Cerebellar nuclear complex (tissue), 1 donor: ENCODE data around the gene PYGB.
"Not testable (repeated sequence)": the region's sequence is repeated elsewhere in the genome, so short reads cannot be mapped to it uniquely, and the experiment has no call there.

Experiments used
- DNase-seq, 2 experiments: peaks; one replicate each; lab custom pipeline; 2025; lab: John Stamatoyannopoulos, UW

Gene PYGB

DNA sequence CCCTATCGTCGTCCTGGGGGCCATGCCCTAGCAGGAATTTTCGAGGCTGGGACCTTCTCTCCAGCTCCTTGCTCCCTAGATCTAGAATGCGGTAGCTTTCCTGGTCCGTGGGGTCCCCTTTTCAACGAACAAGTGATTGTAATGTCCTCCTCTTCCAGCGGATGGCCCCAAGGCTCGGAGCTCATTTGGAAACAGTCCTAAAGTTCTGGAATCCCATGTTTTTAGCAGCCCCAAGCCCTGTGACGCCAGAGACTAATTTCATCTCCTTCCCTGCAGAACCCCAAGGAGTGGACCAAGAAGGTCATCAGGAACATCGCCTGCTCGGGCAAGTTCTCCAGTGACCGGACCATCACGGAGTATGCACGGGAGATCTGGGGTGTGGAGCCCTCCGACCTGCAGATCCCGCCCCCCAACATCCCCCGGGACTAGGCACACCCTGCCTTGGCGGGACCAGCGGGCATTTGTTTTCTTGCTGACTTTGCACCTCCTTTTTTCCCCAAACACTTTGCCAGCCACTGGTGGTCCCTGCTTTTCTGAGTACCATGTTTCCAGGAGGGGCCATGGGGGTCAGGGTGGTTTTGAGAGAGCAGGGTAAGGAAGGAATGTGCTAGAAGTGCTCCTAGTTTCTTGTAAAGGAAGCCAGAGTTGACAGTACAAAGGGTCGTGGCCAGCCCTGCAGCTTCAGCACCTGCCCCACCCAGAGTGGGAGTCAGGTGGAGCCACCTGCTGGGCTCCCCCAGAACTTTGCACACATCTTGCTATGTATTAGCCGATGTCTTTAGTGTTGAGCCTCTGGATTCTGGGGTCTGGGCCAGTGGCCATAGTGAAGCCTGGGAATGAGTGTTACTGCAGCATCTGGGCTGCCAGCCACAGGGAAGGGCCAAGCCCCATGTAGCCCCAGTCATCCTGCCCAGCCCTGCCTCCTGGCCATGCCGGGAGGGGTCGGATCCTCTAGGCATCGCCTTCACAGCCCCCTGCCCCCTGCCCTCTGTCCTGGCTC lies 48.5 kb downstream of the PYGB start:
- no peak for DNase-seq

DNA sequence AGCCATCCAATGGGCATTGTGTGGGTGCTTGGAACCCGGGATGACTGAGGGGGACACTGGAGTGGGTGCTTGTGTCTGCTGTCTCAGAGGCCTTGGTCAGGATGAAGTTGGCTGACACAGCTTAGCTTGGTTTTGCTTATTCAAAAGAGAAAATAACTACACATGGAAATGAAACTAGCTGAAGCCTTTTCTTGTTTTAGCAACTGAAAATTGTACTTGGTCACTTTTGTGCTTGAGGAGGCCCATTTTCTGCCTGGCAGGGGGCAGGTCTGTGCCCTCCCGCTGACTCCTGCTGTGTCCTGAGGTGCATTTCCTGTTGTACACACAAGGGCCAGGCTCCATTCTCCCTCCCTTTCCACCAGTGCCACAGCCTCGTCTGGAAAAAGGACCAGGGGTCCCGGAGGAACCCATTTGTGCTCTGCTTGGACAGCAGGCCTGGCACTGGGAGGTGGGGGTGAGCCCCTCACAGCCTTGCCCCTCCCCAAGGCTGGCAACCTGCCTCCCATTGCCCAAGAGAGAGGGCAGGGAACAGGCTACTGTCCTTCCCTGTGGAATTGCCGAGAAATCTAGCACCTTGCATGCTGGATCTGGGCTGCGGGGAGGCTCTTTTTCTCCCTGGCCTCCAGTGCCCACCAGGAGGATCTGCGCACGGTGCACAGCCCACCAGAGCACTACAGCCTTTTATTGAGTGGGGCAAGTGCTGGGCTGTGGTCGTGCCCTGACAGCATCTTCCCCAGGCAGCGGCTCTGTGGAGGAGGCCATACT lies 49.4 kb downstream of the PYGB start:
- no peak for DNase-seq

DNA sequence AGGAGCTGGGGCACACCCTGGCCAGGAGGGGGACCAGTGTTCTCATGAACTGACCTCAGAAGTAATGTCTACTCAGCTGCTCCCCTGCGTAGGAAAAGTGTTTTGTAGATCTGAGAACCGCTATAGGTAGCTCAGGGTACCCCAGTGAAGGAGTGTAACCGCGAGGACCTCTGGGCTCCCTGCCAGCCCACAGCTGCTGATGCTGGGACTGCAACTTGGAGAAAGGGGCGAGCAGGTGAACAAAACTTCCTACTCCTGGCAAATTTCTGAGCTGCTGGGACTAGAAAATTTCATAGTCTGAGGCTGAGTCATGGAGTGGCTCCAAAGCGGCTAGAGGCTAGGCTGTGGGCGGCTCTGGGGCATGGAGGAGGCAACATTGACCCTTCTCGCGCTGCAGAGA lies 51.9 kb downstream of the PYGB start:
- no peak for DNase-seq

DNA sequence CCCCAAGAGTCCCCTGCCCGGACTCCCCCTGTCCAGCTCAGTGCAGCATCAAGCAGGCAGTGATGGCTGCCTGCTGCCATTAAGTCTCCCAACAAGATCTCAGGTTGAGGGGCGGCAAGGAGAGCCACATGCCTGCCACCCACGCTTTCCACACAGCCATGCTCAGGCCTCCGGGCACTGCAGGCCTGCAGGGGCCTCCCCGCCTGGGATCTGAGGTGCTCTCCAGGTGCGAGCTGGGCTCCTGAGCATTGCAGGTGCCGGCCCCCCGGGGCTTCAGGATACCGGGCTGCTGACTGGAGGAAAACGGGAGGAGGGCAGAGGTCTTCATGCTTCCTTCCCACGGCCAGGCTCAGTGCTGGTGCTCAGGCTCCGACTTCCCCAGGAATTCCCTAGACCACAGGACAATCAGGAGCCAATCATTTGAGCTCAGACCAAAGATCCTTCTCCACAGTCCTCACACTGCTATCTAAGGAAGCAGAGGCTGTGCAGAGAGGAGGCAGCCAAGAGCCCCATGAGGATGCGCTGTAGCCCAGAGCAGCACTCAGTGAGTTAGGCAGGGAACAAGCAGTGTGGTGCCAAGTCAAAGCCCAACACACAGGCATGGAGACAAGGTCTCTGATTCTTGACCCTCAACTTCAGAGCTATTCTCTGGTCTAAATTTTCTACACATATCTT lies 52.7 kb downstream of the PYGB start:
- DNase-seq = no peak

DNA sequence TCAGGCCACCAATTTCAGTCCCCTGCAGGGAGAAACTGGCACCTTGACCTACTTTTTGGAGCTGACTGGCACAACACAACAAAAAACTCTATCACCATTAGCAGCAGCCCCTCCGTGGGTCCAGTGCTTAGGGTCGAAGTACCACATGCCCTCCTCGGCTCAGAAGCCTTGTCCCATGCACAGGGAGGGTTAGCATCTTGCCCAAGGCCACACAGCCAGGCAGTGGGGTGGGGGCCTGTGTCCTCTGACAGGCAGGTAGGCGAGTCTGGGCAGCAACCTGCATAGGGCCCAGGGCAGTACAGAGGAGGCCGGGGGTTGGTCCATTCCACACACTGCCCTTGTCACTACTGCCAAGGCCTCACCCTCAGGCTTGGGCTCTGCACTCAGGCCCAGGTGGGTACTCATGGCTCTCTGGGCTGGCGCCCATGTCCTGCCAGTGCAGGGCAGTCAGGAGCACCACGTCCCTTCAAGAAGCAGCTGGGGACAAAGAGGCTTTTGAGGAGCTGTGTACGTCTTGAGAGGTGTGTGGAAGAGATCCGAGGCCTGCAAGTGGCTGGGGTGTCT lies 53.6 kb downstream of the PYGB start:
- no peak for DNase-seq

DNA sequence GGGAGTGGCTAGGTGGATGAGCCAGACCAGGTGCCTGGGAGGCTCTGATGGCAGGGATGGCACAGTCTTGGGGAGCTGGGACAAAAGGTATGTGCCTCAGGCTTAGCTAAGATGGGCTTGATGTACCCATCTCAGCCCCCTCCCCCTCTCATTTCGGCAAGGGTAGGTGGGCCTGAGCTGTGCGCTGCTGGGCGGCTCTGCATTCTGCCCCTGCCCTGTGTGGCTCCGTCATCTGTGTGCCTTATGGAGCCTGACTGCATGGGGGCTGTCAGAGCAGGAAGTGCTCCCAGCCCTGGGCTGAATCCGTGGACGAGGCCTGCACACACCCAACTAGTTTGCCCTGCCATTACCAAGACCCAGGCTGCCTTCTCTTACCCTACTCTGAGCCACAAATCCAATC lies 54.7 kb downstream of the PYGB start:
- DNase-seq = no peak

DNA sequence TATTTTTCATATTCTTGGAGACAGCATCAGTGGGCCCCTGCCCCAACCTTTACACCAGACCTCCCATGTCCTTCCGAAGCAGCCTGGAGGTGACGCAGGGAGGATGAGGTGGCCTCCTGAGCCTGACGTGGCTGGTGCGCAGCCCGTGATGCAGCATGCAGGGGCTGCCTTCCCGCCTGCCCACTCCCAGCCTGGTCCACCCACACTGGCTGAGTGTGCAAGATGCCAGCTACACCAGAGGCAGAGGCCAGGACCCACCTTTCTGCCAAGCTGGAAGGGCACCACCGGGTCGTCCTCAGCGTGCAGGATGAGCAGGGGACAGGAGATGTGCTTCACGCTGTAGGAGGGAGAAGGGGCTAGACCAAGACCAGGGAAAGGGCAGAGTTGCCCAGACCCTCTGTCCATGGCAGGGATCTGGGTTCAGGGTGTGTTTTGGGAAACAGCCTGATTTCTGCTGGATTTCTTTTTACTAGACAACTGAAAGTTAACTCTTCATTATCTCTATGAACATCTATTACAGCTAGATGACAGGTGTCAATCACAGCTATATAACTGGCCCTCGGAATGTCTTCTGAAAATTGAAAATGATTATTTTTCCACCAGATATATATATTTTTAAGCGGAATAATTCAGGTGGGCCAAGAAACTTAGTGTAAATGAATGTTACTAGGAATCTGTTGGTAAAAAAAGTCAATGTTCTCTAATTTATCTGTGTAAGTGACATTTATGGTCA lies 55.6 kb downstream of the PYGB start:
- DNase-seq = no peak

DNA sequence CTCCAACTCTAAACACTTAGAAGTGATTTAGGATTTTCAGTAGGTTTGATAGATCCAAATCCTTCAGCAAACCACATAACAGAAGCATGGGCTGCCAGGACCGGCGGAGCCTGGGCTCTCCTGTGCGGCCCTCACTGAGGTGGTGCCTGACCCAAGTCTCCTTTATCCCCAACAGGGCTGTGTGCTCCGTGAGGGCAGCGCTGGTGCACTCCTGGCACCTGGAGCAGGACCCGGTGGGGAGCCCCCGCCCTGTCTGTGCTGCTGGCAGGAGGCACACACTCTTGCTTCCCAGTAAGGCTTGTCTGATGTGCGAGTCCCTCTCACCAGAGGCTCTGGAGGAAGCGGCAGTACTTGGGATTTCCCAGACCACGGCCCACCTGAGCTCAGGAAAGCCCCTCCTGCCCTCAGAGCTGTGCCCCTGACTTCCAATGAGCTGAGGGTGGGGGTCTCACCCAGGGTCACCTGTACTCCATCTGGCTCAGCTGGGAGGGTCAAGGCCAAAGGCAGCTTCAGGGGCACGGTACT lies 56.2 kb downstream of the PYGB start:
- DNase-seq = no peak

DNA sequence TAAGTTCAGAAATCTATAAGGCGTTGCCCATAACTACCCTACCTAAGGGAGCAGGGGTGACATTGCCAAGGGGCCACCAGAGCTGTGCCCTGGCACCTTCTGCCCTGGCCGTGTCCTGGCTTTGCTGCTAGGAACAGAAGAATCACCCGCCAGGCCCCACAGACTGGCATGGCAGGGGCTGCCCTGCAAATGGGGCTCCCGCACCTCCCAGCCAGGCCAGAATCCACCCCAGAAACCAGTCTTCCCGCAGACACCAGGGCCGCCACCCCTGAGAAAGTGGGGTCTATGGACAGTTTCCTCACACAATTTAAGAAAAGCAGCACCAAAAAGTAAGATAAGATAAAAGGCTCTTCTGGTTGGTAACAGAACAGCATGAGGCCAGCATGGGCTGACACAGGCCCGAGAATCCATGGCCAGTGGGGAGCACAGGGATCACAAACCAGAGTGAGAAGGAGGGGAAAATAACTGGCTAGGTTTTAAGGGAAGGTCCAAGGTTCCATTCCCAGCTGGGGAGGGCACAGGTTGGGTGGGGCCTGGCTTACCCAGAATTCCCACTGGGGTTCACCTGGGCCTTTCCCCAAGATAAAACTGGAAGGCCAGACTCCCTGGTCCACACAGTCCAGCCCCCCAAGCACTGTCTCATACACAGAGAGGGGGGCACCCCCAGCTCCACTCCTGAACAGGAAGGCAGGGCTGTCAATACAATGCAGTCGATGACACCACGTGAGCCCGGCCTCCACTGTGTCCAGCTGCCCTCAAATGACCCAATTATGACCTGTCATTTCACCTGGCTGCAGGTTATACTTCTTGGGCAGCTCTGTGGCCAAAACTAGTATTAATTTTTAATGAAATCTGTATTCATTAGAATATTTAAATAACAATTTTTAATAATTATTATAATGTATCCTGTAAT lies 59.4 kb downstream of the PYGB start:
- no peak for DNase-seq

DNA sequence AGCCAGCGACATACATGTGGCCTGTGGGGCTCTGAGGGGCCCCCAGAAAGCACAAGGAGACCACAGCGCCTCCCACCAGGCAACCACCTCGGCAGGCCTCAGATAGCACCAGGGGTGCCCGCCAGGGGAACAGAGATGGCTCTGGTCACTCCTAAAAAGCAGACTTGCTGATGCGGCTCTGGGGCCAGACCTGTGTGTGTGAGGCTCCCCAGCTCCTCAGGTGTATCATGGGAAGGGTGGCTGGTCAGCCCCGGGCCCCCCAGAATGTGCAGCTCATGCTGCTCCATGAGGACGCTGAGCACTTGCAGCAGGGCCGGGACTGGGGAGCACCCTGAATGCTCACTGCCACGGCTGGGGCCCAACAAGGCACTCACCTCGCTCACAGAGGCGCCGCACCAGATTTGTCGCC lies 60.2 kb downstream of the PYGB start:
- DNase-seq = no peak

DNA sequence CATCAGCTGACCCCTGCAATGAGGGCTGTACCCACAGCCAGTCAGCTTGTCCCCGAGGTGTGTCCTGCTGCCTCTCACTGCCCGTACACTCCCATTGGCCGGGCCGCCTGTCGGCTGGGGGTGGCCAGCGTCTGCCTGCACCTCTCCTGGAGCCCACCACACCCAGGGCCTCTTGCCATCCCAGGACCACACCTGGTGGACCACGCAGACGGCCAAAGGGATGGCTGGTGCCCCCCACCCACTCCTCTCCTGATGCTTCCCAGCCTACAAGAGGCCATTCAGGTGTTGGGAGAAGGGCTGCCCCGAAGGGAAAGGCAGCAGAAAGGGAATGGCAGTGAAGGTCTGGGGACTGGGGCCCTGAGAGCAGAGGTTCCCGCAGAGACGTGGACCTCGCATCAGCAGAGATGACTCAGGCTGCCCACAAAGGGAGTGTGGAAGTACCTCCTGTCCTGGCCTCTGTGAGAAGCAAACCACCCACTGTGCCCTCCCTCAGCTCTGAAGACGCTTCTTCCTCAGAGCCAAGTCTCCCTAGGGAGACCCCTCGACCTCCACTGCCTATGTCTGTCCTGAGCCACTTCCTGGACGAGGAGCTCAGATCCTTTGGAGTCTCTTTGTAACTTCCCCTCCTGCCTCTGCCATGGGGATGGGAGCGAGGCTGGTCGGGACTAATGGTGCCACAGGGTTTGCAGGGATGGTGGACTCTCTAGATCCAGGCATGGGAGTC lies 60.9 kb downstream of the PYGB start:
- no peak for DNase-seq

DNA sequence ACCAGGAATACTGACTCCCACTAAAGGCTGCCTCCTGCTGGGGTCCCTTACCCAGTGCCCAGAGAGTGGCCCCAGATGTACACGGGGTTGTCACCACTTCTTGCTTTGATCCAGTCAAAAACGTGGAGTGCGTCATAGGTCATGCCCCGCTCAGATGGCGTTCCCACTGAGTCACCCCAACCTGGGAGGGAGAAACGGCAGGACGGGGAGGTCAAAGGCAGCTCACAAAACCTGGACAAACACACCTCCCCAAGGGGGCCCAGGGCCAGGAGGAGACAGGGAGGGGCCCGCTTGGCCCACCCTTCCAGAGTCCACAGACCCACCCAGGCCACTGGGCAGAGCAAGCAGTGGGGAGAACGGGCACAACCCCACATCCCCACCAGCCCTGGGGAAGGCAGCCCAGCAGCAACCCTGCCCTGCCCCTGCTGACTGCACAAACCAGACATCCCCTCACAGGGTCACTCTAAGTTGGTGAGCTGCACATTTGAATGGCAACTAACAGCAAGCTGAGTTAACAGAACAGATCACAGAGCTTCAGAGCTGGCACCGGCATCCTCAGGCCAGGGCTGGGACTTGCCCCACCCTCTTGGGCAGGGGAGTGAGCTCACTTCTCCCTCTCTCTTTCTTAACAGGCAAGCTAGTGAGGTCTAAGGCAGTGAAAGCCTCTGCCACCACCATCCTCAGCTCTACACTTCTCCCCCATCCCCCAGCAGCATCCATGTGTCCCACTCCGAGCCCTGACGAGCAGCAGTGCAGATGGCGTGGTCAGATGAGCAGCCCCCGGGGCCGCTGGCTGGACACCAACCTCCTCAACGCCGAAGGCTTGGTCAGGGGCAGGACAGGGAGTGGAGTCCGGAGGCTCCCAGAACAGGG lies 61.7 kb downstream of the PYGB start:
- no peak for DNase-seq

DNA sequence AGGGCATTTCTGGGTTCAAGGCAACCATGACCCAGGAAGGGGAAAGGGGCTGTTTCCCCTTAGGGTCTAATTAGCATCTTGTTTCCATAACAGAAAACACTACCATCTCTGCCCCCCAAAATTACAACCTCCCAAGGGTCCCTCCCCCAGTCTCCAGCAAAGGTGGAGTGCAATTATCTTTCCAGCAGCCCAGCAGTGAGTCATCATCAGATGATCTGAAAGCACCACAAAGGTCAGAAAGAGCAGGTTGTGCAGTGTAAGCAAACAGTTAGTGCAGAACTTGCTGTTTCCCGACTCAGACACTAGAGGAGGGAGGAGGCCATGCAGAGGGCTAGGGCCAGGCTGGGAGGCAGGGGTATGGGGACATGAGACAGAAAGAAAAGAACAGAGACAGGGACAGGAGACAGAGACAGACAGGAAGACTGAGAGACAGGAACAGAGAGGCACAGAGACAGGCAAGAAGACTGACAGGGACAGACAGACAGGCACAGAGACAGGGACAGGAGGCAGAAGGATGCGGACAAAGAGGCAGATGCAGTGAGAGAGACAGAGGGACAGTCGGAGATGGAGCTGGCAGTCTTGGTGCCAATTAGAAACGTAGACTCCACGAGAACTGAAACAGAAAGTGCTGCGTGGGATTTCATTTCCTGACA lies 62.5 kb downstream of the PYGB start:
- DNase-seq = no peak

DNA sequence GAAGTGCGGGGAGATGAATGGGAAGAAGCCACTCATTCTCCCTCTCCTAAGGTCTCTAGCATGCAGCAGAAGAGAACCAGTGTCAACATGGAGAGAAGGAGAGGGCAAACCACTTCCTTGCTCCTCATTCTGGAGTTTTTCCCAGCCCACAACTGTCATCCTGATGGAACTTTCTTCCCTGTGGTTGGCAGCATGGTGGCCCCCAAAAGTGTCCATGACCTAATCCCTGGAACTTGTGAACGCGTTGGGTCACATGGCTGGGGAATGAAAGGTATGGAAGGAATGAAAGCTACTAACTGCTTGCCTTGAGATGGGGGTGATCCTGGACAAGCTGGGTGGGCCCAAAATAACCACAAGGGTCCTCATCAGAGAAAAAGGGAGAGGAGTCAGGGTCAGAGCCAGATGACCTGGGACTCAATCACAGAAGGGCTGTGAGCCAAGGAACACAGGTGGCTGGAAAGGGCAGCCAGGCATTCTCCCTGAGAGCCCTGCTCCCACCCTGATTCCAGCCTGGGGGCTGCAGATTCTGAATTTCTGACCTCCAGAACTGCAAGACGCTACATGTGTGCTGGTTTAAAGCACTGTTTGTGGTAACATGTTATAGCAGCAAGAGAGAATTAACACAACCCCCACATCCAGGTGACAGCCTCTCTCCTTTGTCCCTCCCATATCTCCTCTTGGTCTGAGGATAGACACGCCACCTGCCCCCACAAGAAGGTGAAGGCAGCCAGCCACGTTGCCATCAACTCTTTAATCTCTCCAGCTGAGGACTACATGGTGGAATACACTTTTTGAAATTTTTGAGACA lies 63.2 kb downstream of the PYGB start:
- no peak for DNase-seq

DNA sequence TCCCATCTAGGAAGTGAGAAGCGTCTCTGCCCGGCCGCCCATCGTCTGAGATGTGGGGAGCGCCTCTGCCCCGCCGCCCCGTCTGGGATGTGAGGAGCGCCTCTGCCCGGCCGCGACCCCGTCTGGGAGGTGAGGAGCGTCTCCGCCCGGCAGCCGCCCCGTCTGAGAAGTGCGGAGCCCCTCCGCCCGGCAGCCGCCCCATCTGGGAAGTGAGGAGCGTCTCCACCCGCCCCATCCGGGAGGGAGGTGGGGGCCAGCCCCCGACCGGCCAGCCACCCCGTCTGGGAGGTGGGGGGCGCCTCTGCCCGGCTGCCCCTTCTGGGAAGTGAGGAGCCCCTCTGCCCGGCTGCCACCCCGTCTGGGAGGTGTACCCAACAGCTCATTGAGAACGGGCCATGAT lies 64.8 kb downstream of the PYGB start:
- not testable (repeated sequence) for DNase-seq

DNA sequence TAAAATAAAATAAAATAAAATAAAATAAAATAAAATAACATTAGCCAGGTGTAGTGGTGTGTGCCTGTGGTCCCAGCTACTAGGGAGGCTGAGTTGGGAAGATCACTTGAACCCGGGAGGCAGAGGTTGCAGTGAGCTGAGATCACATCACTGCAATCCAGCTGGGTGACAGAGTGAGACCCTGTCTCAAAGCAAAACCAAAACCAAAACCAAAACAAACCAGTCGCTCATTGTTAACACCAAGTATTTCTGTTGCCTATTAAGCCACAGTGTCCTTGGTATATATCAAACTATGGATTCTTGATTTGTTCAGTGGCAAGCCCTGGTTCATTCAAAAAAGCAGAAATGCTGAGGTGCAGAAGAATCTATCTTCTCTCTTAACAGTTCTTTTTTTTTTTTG lies 65.7 kb downstream of the PYGB start:
- no peak for DNase-seq
